HG03064 (cell line): ENCODE data around the gene THAP3.

Source experiments
- ATAC-seq: cut with Tn5 transposase; IDR thresholded peaks from one replicate; pipeline ENCODE4 v1.9.1; 2021; ENCODE audit warnings: low read depth; ENCODE audit not compliant: unreplicated experiment

The THAP3 gene

DNA sequence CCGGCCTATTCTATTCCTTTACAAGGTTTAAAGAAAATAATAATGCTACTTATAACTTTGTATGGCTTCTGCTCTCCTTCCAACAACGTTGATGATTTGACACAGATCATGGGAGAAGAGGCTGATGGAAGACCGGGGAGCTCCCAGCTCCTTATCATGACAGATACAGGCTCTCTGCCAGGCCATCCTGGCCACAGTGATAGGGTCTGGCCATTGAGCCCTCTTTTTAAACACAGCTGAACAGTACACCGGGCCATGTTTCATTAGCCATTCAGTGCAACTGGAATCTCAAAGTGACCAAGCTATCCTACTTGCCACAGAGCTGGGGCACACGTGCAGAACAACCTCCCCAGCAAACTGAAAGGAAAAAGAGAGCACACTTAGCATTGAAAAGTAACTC is 42.0 kb downstream of the THAP3 start:
- ATAC-seq: no peak

- no peak for ATAC-seq
Measured at GRCh38 chr1:6667139-6667538, 42.5 kb downstream of the THAP3 start.

GRCh38 chr1:6668503-6668902 is 43.8 kb downstream of the THAP3 start:
- ATAC-seq: no peak

DNA sequence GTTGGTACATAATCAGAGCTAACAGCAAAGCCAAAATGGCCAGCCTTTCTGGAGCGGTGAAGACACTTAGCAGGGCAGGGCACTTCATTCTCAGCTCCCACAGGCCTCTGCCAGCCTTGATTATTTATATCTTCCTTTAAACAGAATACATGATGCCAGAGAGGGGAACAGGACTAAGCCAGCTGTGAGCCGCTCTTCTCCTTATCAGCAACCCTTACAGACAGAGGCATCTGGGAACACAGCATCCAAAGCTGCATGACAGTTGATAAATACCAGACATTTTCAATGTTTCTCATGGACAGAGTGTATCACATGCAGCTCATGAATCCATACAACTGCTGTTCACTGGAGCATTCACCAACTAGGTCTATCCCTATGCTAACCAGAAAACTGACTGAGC is 47.9 kb downstream of the THAP3 start:
- no peak for ATAC-seq

DNA sequence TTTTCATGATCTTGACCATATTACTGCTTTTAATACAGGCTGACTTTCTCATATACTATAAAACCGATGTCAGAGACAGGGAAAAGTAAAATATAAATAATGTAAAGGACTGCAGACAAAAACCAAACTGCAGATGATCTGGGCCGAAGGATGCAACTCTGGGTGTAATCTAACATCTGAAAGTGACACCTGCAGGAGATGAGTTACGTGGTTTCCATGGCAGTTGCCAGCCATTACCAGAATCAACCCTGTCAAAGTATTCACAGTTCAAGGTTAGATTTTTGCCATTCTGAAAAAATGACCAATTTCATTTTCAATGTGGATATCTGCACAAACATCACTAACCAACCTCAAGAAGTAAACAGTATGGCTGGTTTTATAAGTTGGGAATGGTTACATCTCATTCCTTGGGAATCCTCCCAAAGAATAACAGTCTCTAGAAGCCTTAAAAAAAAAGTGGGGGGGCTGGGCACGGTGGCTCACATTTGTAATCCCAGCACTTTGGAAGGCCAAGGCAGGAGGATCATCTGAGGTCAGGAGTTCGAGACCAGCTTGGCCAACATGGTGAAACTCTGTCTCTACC is 49.2 kb downstream of the THAP3 start:
- ATAC-seq: no peak

- no peak for ATAC-seq
Measured at GRCh38 chr1:6674771-6675170, 50.1 kb downstream of the THAP3 start.

GRCh38 chr1:6675941-6676340 is 51.3 kb downstream of the THAP3 start:
- no peak for ATAC-seq
